HUES6 (cell line): Measurements from ENCODE around the gene BPIFB2.
"Not testable (repeated sequence)": the region's sequence is repeated elsewhere in the genome, so short reads cannot be mapped to it uniquely, and the experiment has no call there.

Source experiments
- H3K27ac ChIP-seq: 2 replicates; pipeline ENCODE4 v1.7.0; 2013; ENCODE audit warnings: low read depth, mild to moderate bottlenecking, low read length, inconsistent platforms
- H3K27me3 ChIP-seq: 2 replicates; pipeline ENCODE4 v1.6.1; 2013; ENCODE audit warnings: low read length; ENCODE audit not compliant: control insufficient read depth, insufficient read depth
- H3K36me3 ChIP-seq: 2 replicates; pipeline ENCODE4 v1.6.1; 2013; ENCODE audit warnings: low read length; ENCODE audit not compliant: control insufficient read depth, insufficient read depth
- H3K4me1 ChIP-seq: 2 replicates; pipeline ENCODE4 v1.6.1; 2013; ENCODE audit warnings: low read length; ENCODE audit not compliant: control insufficient read depth, insufficient read depth
- H3K4me3 ChIP-seq: 2 replicates; pipeline ENCODE4 v1.5.1; 2013; ENCODE audit warnings: low read depth, low read length
- H3K9ac ChIP-seq: one replicate; pipeline ENCODE4 v1.6.1; 2013; ENCODE audit warnings: mild to moderate bottlenecking, low read length
- H3K9me3 ChIP-seq: 2 replicates; pipeline ENCODE4 v1.6.1; 2013; ENCODE audit warnings: low read depth, low read length; ENCODE audit not compliant: control insufficient read depth, insufficient read depth

BPIFB2 gene

GRCh38 chr20:33037456-33037855, 30.0 kb downstream of the BPIFB2 start:
- Histone ChIP-seq H3K27ac (no peak overlapping the region), H3K27me3 (peaks cover 15% of the 10 kb centered on the region; the same call in 1 of the 2 replicates), H3K4me1 (no peaks in the 10 kb centered on the region), H3K4me3 (no peak overlapping the region), H3K9me3 (no peaks in the 10 kb centered on the region), H3K36me3 (no peaks in the 10 kb centered on the region), H3K9ac (no peak overlapping the region)

- no peak overlapping the region for H3K9ac ChIP-seq
- H3K36me3 ChIP-seq, result no peaks in the 10 kb centered on the region
- H3K4me1 ChIP-seq, result no peaks in the 10 kb centered on the region
- H3K9me3 ChIP-seq, result no peaks in the 10 kb centered on the region
- no peak overlapping the region for H3K4me3 ChIP-seq
- H3K27me3 ChIP-seq, result peaks cover 15% of the 10 kb centered on the region; the same call in 1 of the 2 replicates
- no peak overlapping the region for H3K27ac ChIP-seq
These were observed 30.7 kb downstream of the BPIFB2 start for GRCh38 chr20:33038243-33038642.

DNA sequence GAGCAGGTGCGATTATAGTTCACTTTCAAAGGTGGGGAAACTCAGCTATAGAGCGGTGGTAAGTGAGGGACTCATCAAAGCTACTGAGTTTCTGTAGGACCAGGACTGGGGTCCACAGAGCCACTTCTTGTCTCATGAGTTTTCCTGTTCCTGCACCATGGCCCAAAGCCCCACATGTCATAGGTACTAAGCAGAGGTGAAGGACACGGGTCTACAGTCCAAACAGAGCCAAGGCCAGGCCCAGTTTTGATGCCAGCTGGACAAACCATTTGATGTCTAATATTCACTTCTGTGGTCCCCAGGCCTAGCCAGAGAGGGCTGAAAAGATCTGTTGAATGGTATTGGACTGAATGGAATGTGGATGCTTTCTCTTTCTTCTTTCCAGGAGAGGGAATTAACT, 34.9 kb downstream of the BPIFB2 start:
- Histone ChIP-seq H3K9me3 (peaks cover 31% of the 10 kb centered on the region), H3K4me1 (no peaks in the 10 kb centered on the region), H3K27ac (no peak overlapping the region), H3K36me3 (no peaks in the 10 kb centered on the region), H3K4me3 (no peak overlapping the region), H3K9ac (no peak overlapping the region), H3K27me3 (peaks cover 11% of the 10 kb centered on the region; the same call in 1 of the 2 replicates)

DNA sequence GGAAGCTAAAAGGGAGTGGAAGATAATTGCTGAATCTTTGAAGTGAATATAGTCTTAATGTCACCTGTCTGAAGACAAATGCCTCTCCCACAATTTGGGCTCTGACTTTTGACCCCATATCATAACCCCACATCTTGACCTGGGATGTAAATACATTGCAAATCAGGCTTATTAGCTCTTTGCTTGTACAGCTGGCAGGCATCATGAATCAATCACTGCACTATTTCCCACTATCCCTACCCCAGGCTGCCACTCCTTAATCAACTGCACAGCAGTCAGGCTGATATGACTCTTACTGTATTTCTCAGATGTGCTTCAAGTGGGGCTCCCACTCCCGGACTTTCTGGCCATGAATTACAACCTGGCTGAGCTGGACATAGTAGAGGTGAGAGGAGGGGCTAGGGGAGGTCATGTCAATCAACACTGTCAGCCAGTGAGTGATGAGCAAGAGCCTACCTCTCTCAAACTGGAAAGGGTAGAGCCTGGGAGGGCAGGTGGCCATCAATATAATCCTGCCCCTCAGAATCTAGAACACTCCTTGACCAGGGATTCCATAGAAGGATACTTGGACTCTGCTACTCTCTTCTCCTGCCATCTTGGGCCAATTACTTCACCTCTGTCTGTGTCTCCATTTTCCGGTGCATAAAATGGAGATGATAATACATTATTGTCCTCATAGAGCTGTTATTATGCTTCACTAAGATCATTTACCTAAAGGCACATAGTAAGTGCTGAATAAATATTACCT, 35.7 kb downstream of the BPIFB2 start:
- H3K27ac ChIP-seq, result no peak overlapping the region
- no peaks in the 10 kb centered on the region for H3K4me1 ChIP-seq
- H3K4me3 ChIP-seq, result no peak overlapping the region
- H3K9ac ChIP-seq, result no peak overlapping the region
- H3K9me3 ChIP-seq, result peaks cover 34% of the 10 kb centered on the region
- no peaks in the 10 kb centered on the region for H3K36me3 ChIP-seq
- H3K27me3 ChIP-seq, result peaks cover 11% of the 10 kb centered on the region; the same call in 1 of the 2 replicates

DNA sequence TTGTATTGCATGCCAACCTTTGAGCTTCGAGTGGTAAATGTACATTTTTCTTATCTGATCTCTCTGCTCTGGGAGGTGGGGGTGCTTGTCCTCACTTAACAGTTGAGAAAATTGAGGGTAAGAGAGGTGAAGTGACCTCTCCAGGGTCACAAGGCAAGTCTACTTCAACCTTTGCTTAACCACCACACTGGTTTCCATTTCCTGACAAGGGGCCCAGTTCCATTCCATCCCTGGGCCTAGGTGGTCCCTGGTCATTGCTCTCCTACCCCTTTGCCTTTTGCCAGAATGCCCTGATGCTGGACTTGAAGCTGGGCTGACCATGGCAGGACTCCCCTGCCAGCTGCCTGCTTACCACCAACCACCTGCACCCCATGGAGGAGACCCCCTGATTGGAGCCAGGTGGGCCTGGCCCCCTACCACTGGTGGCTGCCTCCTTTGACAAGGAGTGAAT, 36.3 kb downstream of the BPIFB2 start:
- peaks cover 34% of the 10 kb centered on the region for H3K9me3 ChIP-seq
- H3K27ac ChIP-seq, result no peak overlapping the region
- H3K36me3 ChIP-seq, result no peaks in the 10 kb centered on the region
- no peaks in the 10 kb centered on the region for H3K4me1 ChIP-seq
- no peak overlapping the region for H3K4me3 ChIP-seq
- no peak overlapping the region for H3K9ac ChIP-seq
- H3K27me3 ChIP-seq, result peaks cover 11% of the 10 kb centered on the region; the same call in 1 of the 2 replicates

GRCh38 chr20:33045129-33045721, 37.7 kb downstream of the BPIFB2 start:
- H3K9ac ChIP-seq, H3K4me1 ChIP-seq, H3K4me3 ChIP-seq, H3K27ac ChIP-seq, H3K36me3 ChIP-seq, H3K27me3 ChIP-seq: not testable (repeated sequence)
- H3K9me3 ChIP-seq, result peaks cover 34% of the 10 kb centered on the region

DNA sequence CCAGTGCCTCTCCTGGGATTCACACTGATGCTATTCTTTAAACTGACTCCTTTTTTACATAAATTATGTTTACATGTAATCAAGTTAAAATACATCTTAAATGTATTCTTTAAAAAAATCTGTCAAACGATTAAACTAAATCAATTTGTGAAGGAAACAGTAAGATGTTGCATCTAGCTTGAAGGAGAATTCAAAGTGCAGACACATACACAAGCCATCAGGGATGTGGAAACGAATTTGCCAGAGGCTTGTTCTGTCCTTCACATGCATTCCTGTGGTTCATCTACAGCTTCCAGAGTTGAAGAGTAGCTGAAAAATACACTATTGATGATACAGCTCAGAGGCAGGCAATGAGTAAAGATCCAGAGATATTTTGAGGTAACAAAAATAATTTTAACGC, 38.9 kb downstream of the BPIFB2 start:
- H3K4me1 ChIP-seq, result no peaks in the 10 kb centered on the region
- H3K27ac ChIP-seq, result no peak overlapping the region

GRCh38 chr20:33051333-33051732, 43.8 kb downstream of the BPIFB2 start:
- no peak overlapping the region for H3K9ac ChIP-seq
- no peaks in the 10 kb centered on the region for H3K36me3 ChIP-seq
- no peaks in the 10 kb centered on the region for H3K27me3 ChIP-seq
- H3K9me3 ChIP-seq, result peaks cover 10% of the 10 kb centered on the region
- no peak overlapping the region for H3K27ac ChIP-seq
- peaks cover 5% of the 10 kb centered on the region; the same call in 1 of the 2 replicates for H3K4me1 ChIP-seq
- no peak overlapping the region for H3K4me3 ChIP-seq

More for the DNA sequence above, 38.9 kb downstream of the BPIFB2 start:
- Histone ChIP-seq H3K27me3 (no peaks in the 10 kb centered on the region), H3K4me3 (no peak overlapping the region), H3K9ac (no peak overlapping the region), H3K9me3 (peaks cover 34% of the 10 kb centered on the region), H3K36me3 (no peaks in the 10 kb centered on the region)

GRCh38 chr20:33053291-33054106, 46.0 kb downstream of the BPIFB2 start, which contains the start of gene BPIFB3:
BPIFB3 (plus strand) TSS chr20:33053903; CDS start chr20:33055436, 1,533 bp downstream.
- Histone ChIP-seq H3K9me3 (no peaks in the 10 kb centered on the region), H3K4me1 (peaks cover 5% of the 10 kb centered on the region; the same call in 1 of the 2 replicates), H3K9ac (no peak within 1 kb of the TSS), H3K4me3 (no peak within 1 kb of the TSS), H3K36me3 (no peaks in the 10 kb centered on the region), H3K27ac (no peak within 1 kb of the TSS), H3K27me3 (no peaks in the 10 kb centered on the region)

DNA sequence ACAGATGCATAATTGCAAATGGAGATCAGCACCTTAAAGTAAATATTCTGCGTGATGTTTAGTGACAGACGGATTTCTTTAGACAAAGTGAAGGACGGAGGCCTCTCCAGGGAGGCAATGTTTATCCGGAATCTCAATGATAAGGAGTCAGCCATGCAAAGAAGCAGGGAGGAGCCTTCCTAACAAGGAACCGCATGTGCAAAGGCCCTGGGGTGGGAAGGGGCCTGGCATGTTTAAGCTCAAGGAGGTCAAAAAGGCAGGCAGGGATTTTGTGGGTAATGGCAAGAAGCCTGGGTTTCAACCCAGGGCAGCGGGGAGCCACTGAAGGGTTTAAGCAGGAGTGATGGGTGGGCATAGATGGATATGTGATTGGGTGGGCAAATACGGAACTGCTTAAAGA, 46.9 kb downstream of the BPIFB2 start:
- peaks cover 5% of the 10 kb centered on the region; the same call in 1 of the 2 replicates for H3K4me1 ChIP-seq
- H3K27ac ChIP-seq, result no peak overlapping the region
- H3K9me3 ChIP-seq, result no peaks in the 10 kb centered on the region
- H3K9ac ChIP-seq, result no peak overlapping the region
- H3K36me3 ChIP-seq, result no peaks in the 10 kb centered on the region
- H3K27me3 ChIP-seq, result no peaks in the 10 kb centered on the region
- no peak overlapping the region for H3K4me3 ChIP-seq
